ENCODE measurements around the gene PTPN13.

Gene PTPN13

GRCh38 chr4:86809809-86810208, 215.7 kb downstream of the PTPN13 start:
- in situ Hi-C loops (cut with HindIII; ENCODE audit: low sequenced_read_pairs), result no loop called here

DNA sequence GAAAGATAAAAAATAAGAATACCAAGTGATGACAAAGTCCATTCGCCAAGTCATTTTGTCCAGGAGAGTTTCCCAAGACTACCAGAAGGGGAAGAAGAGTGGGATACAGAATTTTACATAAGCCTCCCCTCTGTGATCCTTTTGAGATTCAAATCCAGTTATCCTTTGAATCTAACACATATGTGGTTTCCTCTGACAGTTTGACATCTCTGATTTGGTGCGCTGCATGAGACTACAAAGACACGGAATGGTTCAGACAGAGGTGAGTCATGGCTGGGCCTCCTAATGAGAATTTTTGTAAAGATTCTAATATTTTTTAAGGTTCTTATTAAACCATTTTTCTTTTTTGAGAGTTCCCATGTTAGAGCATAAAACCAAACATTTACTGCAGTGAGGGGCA, 216.7 kb downstream of the PTPN13 start:
- in situ Hi-C loops (cut with HindIII; ENCODE audit: low sequenced_read_pairs), result no loop called here

GRCh38 chr4:86815653-86816052, 221.5 kb downstream of the PTPN13 start:
- in situ Hi-C loops (cut with HindIII; ENCODE audit: low sequenced_read_pairs), result no loop called here

DNA sequence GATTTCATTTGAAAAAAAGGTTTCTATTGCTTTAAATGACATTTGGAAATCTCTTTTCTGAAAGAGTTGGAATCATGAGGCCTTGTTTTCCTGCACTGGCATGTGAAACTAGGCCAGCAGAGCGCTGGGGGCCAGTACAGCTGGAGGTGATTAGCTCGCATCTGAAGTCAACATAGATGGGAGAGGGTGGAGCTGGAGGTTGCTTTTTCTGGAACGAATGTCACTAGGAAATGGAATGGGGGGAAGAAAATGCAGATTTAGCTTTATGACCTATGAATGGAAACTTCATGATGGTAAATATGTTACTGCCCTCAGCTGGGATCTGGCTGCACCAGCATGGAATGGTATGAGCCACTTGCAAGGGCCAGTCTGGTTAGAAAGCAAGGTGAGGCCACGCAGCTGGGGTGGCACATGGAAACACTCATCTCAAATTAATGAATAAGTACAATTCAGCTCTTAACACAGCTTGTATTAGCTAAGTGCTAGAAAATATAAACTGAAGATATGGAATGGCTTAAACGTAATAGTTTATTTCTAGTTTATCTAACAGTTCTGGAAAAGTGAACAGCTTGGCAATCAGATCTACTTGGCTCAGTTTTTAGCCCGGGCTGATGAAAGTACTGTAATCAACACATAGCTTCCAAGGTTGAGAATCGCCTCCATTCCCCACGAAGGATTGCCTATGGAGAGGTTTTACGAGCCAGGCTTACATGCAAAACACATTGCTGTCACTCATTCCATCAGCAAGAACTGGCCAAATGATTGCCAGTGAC, 222.6 kb downstream of the PTPN13 start:
- in situ Hi-C loops (cut with HindIII; ENCODE audit: low sequenced_read_pairs), result no loop called here

- in situ Hi-C loops (cut with HindIII; ENCODE audit: low sequenced_read_pairs), result no loop called here
These were observed 224.1 kb downstream of the PTPN13 start for GRCh38 chr4:86818211-86818610.

- in situ Hi-C loops (cut with HindIII; ENCODE audit: low sequenced_read_pairs), result no loop called here
These were observed 224.7 kb downstream of the PTPN13 start for GRCh38 chr4:86818841-86819240.

GRCh38 chr4:86819561-86819960, 225.4 kb downstream of the PTPN13 start:
- in situ Hi-C loops (cut with HindIII; ENCODE audit: low sequenced_read_pairs), result no loop called here

DNA sequence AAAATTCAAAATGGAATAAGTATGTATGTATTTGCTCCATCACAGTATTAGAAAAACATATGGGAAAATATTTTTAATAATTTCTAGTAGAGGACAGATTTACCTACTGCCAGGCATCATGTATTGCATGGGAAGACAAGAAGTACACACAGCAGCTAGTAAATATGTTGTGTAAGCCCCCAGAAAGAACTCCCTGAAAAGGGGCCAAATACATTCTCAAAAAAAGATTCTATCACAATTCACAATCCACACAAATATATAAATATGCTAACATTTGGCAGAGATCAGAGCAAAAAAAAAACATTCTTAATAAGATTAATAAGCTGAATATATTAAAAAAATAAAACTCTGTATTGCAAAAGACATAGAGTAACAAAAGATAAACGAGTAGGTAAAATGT, 227.0 kb downstream of the PTPN13 start:
- in situ Hi-C loops (cut with HindIII; ENCODE audit: low sequenced_read_pairs), result no loop called here

DNA sequence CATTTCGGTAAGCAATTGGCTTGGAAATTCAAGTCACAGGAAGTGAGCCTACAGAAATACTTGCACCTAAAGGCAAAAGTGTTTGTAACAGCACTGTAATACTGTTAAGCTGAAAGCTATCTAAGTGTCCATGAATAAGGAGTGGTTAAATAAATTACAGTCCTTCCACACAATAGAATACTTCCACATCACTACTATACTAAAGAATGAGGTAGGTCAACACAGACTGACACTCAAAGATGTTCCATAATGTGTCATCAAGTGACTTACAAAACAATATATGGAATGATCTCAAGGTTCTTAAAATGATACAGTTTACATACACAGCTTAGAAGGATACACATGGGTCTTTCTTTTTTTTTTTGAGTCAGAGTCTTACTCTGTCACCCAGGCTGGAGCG, 228.0 kb downstream of the PTPN13 start:
- in situ Hi-C loops (cut with HindIII; ENCODE audit: low sequenced_read_pairs), result no loop called here

DNA sequence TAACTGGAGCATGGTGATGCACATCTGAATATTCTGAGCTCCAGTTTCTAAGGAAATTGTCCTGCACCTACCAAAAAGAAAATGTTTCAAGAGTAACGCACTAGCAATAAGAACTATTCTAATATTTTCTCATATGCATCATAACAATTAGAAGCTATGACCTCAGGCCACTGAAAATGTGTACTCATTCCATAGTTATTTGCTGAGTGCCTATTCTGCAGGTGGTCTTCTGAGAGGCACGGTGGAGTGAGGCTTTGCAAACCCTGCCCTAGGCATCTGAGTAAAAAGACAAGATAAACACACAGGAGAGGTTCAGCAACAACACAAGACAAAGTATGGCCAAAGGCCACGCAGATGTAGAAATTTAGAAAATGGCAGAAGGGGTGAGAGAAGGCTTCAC, 231.4 kb downstream of the PTPN13 start:
- in situ Hi-C loops (cut with HindIII; ENCODE audit: low sequenced_read_pairs), result no loop called here

DNA sequence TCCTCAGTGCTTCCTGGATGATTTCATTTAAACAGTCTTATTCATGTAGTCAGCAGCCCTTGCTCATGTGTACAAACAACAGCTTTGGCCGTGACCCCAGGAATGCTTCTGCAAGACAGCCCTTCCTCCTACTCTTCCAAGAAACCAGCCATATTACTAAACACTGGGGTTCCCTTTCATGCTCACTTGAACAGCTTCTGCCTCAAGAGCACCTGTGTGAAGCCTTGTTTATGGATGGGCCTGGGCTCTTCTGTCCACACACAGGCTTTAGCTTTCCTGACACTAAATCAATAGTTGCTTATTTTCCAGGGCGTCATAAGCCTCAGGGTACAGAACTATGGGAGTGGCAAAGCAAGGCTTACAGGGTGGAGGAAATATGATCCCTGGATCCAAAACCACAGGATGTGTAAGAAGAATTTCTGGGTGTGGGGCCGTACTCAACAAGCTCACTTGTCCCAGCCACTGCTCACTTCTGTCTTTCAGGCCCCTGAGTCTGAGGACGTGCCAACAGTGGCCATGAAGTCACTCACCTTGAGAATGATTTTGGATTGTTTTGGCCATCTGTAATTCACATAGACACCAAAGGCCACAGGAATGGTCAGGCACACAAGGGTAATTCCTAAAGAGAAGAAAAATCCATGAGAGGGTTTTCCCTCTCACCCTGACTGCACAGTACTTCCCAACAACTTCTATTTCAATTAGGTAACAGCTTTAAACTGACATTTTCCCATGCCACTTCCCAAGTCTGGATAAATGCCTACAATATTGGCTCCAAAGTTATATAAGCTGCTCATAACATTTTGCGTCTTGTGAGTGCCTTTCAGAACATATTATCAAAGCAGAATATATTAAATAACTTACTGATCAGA, 237.4 kb downstream of the PTPN13 start:
- in situ Hi-C loops (cut with HindIII; ENCODE audit: low sequenced_read_pairs), result no loop called here

GRCh38 chr4:86833615-86834014, 239.5 kb downstream of the PTPN13 start:
- in situ Hi-C loops (cut with HindIII; ENCODE audit: low sequenced_read_pairs), result no loop called here

DNA sequence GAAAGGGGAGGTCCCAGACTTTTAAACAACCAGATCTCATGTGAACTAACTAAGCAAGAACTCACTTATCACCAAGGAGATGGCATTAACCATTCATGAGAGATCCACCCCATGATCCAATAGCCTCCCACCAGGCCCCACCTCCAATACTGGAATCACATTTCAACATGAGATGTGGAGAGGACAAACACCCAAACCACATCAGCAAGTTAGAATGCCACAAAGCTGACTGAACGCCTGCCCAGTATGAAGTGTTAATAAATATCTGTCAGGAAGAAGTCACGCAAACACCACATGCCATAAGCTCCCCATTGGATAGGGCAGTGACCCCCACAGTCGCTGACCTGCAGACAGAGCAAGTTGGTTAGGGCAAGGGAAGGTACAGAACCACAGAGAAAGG, 240.8 kb downstream of the PTPN13 start:
- in situ Hi-C loops (cut with HindIII; ENCODE audit: low sequenced_read_pairs), result no loop called here

DNA sequence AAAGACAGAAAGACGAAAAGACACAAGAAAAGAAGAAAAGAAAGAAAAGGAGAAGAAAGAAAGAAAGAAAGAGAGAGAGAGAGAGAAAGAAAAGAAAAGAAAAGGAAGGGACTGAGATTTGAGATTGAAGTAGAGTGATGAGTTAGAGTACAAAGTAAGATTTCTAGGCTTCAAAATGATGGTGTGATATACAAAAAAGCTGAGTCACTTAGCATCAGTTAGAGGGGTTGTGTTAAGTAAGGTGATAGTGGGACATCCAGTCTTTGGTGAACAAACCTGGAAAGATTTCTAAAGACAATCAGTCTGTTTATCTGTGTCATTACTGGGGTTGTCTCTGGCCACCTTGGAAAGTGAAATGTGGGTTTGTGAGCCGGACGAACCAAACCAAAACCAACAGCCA, 241.6 kb downstream of the PTPN13 start:
- in situ Hi-C loops (cut with HindIII; ENCODE audit: low sequenced_read_pairs), result no loop called here

DNA sequence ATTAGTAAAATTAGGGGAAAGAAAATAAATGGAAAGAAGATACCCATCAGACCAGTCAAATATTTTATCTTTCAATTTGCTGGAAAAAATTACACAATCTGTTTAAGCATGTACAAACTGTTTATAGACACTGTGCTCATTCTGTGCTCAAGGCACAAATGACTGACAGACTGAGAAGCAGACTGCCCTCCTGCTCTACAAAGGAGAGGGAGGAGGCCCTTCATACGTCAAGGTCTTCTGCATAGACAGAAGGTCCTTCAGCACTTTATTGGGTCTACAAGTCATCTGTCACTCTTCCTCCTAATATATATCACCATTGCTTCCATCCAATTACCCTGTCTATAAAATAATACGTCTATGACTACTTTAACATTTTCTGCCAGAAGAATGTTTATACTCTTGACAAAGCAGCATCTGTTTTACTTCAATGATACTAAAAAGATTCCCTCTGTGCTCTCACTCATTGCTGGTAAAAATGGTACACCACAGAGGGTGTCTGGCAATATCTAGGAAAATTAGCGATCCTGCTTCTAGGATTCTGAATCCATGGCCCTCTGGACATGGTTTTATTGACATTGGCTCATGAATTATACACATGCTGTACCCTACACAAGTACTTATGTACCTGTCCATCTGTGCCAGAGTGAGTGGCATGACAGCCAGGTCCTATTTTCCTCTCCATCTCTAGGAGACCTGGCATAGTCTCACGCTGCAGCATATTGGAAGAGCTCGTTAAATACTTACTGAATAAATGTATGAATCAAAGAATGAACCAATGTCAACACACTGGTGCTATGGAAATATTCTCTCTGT, 243.8 kb downstream of the PTPN13 start:
- in situ Hi-C loops (cut with HindIII; ENCODE audit: low sequenced_read_pairs), result no loop called here

DNA sequence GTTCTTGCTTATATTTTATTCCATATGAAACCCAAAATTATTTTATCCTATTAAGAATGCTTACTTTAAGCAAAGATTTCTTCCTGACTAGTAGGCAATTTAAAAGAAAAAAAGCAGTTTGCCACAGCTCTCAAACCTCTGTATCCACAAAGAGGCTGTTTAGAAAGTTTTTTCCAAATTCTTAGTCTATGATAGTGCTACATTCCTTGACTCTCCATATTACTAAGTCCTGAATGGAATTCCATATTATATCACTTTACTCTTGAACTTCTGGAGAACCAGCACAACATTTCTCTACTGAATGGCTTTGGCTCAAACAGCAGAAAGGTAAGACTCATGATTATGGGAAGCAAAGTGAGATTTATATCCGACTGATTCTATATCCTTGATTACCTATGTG, 246.7 kb downstream of the PTPN13 start:
- in situ Hi-C loops (cut with HindIII; ENCODE audit: low sequenced_read_pairs), result no loop called here

DNA sequence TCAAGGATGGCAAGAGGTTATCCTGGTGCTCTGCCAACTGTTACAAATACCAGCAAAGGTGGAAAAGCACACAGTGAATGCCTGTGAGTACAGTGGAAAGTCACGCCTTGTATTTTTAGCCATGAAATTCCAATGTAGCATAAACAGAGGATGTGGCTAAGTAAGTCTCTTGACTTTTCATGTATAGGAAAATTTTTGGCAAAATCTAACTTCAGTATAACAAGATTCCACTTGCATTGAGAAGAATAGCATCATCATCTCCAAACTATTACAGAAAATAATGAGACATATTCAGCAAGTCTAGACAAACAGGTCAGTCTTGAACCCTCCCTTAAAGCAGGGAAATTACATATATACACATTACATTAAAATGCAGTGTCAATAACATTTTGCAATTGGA, 247.2 kb downstream of the PTPN13 start:
- in situ Hi-C loops (cut with HindIII; ENCODE audit: low sequenced_read_pairs), result no loop called here

DNA sequence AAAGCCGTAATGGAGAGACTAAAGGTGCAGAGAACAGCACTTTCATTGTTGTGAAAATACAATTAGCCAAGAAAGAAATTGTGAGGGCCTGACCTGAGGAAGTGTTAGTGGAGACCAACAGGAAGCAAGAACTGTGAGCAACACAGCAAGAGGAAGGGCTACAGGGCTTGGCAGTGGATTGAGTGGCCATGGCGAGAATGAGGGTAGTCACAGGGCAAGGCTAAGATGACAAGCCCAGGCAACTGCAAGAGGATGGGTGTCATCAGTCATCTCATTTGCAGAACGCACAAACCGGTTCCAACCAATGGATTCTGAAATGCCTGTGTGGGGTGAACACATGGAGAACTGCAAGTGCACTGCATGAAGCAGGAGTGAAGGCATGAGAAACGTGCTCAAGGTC, 251.5 kb downstream of the PTPN13 start:
- in situ Hi-C loops (cut with HindIII; ENCODE audit: low sequenced_read_pairs), result no loop called here

GRCh38 chr4:86846921-86847320, 252.8 kb downstream of the PTPN13 start:
- in situ Hi-C loops (cut with HindIII; ENCODE audit: low sequenced_read_pairs), result no loop called here

GRCh38 chr4:86847571-86847970, 253.5 kb downstream of the PTPN13 start:
- in situ Hi-C loops (cut with HindIII; ENCODE audit: low sequenced_read_pairs), result no loop called here

DNA sequence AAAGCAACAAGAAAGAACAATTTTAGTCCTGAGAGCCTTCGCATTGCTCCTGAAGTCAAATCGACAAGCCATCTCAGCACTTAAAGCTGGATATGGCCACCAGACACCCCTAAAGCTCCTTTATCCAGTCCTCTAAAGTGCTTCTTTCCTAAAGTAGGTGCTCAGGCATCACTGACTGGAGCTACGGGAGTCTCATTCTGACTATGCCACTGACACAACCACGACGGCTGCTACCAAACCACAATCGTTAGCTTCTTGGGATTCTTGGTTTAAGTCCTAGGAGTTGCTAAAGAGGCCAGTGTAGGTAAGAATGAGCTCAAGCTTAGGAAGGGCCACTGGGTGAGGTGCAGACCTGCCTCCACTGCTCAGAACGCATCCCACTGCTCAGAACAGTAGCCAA, 254.0 kb downstream of the PTPN13 start:
- in situ Hi-C loops (cut with HindIII; ENCODE audit: low sequenced_read_pairs), result no loop called here

Data from endothelial cell of hepatic sinusoid (primary cell).